HCT116 (cell line): ENCODE results near the gene CYBA. TPM values are rescaled to one million over a fixed set of nuclear protein-coding genes. Genes with fewer than 3 reads are reported as not detected.

Source experiments
- ATAC-seq: fragments of 200-7000 bp; cut with Tn5 transposase; 2 replicates; pipeline ENCODE4 v1.9.1; 2020; ENCODE audit warnings: mild to moderate bottlenecking, moderate library complexity
- BruUV-seq: library from RNA; stranded (reverse); fragments of 400-500 nt; replicated peaks from 2 replicates; lab custom pipeline; 2021; lab: Mats Ljungman, UMichigan
- CTCF ChIA-PET: fragments of 300-600 bp; sonication (Branson Sonifier 250); formaldehyde crosslinking; loops from one replicate; lab custom pipeline; 2021; ENCODE audit warnings: antibody characterized with exemption; lab: Charles Lee
- POLR2A ChIA-PET: fragments of 300-600, 350-600 bp; sonication (Branson Sonifier 250); formaldehyde crosslinking; loops from one replicate; lab custom pipeline; 2021; ENCODE audit warnings: antibody characterized with exemption; lab: Charles Lee
- RAD21 ChIA-PET, 2 experiments: fragments of 300-600 bp; sonication (Branson Sonifier 250); formaldehyde crosslinking; loops; one replicate each; lab custom pipeline; 2023; ENCODE audit warnings: low total read pairs in 2 of 2; ENCODE audit not compliant: uncharacterized antibody in 2 of 2, unreplicated experiment in 2 of 2, low non-redundant PET in 1 of 2; lab: Charles Lee
- DNase-seq: peaks from one replicate; pipeline ENCODE4 v3.0.0-alpha.2; 2010; ENCODE audit warnings: low read depth, low spot score
- H2AFZ ChIP-seq: fragments of 200-600 bp; shearing (Covaris generic), sonication (generic); 2 replicates; pipeline ENCODE4 v1.6.1; 2017; ENCODE audit warnings: low read depth, mixed run types, mixed read lengths, antibody characterized with exemption, low read length; ENCODE audit not compliant: poor library complexity, severe bottlenecking
- H3K27ac ChIP-seq: 2 replicates; pipeline ENCODE4 v1.5.1; 2012; ENCODE audit warnings: low read depth, low read length
- H3K27me3 ChIP-seq: fragments of 200-600 bp; sonication (generic); 2 replicates; pipeline ENCODE4 v1.6.1; 2016; ENCODE audit warnings: mixed run types, low read length, mixed read lengths; ENCODE audit not compliant: insufficient read depth
- H3K36me3 ChIP-seq, 2 experiments: fragments of 200-500 bp in 1 of 2; fragments of 200-600 bp in 1 of 2; sonication (Bioruptor generic) in 1 of 2; sonication (generic) in 1 of 2; 2 replicates each; pipeline versions ENCODE4 v1.5.1 to v1.6.1; 2014 to 2016; ENCODE audit warnings: low read length in 2 of 2, inconsistent platforms in 1 of 2, mixed read lengths in 1 of 2, mixed run types in 1 of 2; ENCODE audit not compliant: insufficient read depth in 2 of 2, control insufficient read depth in 1 of 2
- H3K4me1 ChIP-seq, 2 experiments: fragments of 200-600 bp in 1 of 2; sonication (generic) in 1 of 2; 2 replicates each; pipeline versions ENCODE4 v1.5.1 to v1.6.1; 2012 to 2017; ENCODE audit warnings: low read length in 2 of 2, inconsistent platforms in 1 of 2, mild to moderate bottlenecking in 1 of 2, mixed read lengths in 1 of 2, mixed run types in 1 of 2, moderate library complexity in 1 of 2; ENCODE audit not compliant: insufficient read depth in 2 of 2, control insufficient read depth in 1 of 2
- H3K4me2 ChIP-seq: fragments of 200-600 bp; sonication (generic); 2 replicates; pipeline ENCODE4 v1.6.1; 2017; ENCODE audit warnings: mixed run types, low read length, mixed read lengths
- H3K4me3 ChIP-seq, 2 experiments: fragments of 200-600 bp in 1 of 2; sonication (generic) in 1 of 2; replicated peaks in 1 of 2; 2 replicates each; pipeline ENCODE4 v1.5.1; 2011 to 2016; ENCODE audit warnings: low read length in 2 of 2, control low read depth in 1 of 2, low read depth in 1 of 2, mild to moderate bottlenecking in 1 of 2, mixed read lengths in 1 of 2, mixed run types in 1 of 2
- H3K79me2 ChIP-seq: fragments of 200-600 bp; sonication (generic); 2 replicates; pipeline ENCODE4 v1.6.1; 2017; ENCODE audit warnings: mild to moderate bottlenecking, mixed run types, low read length, moderate library complexity, mixed read lengths; ENCODE audit not compliant: insufficient read depth
- H3K9ac ChIP-seq: fragments of 200-600 bp; sonication (generic); 2 replicates; pipeline ENCODE4 v1.6.1; 2016; ENCODE audit warnings: low read length, mixed read lengths
- H3K9me2 ChIP-seq: fragments of 200-600 bp; sonication (generic), shearing (Covaris generic); 2 replicates; pipeline ENCODE4 v1.6.1; 2017; ENCODE audit warnings: mixed run types, mild to moderate bottlenecking, moderate library complexity; ENCODE audit not compliant: insufficient read depth
- H3K9me3 ChIP-seq, 2 experiments: fragments of 200-500 bp in 1 of 2; fragments of 200-600 bp in 1 of 2; sonication (Bioruptor generic) in 1 of 2; sonication (generic) in 1 of 2; 2 replicates each; pipeline ENCODE4 v1.6.1; 2014 to 2017; ENCODE audit warnings: low read length in 2 of 2, mixed read lengths in 2 of 2, inconsistent platforms in 1 of 2, low read depth in 1 of 2, mild to moderate bottlenecking in 1 of 2, mixed run types in 1 of 2, moderate library complexity in 1 of 2; ENCODE audit not compliant: control insufficient read depth in 1 of 2, insufficient read depth in 1 of 2
- H4K20me1 ChIP-seq: fragments of 200-600 bp; sonication (generic), shearing (Covaris generic); 2 replicates; pipeline ENCODE4 v1.6.1; 2017; ENCODE audit warnings: mixed run types, mild to moderate bottlenecking, moderate library complexity; ENCODE audit not compliant: insufficient read depth
- CEBPB ChIP-seq: IDR thresholded peaks from 2 replicates; pipeline ENCODE4 v1.6.1; 2012; ENCODE audit warnings: low read depth
- CTCF ChIP-seq, 3 experiments: fragments of 200-600 bp in 1 of 3; sonication (generic) in 1 of 3; IDR thresholded peaks in 2 of 3; conservative IDR thresholded peaks in 1 of 3; 2 replicates each; pipeline ENCODE4 v1.5.1; 2012 to 2017; ENCODE audit warnings: low read depth in 2 of 3, low read length in 2 of 3, antibody characterized with exemption in 1 of 3, borderline replicate concordance in 1 of 3, control low read depth in 1 of 3, mild to moderate bottlenecking in 1 of 3, mixed read lengths in 1 of 3, mixed run types in 1 of 3, moderate library complexity in 1 of 3; ENCODE audit not compliant: insufficient read depth in 1 of 3
- ELF1 ChIP-seq: IDR thresholded peaks from 2 replicates; pipeline ENCODE4 v1.6.1; 2012; ENCODE audit warnings: low read depth, borderline replicate concordance
- EZH2 ChIP-seq: fragments of 200-600 bp; sonication (generic); IDR thresholded peaks from 2 replicates; pipeline ENCODE4 v1.6.1; 2017; ENCODE audit warnings: antibody characterized with exemption, mixed run types
- EZH2phosphoT487 ChIP-seq: fragments of 200-600 bp; IDR thresholded peaks from 2 replicates; pipeline ENCODE4 v1.6.1; 2018; ENCODE audit warnings: antibody characterized with exemption, borderline replicate concordance
- POLR2AphosphoS5 ChIP-seq: IDR thresholded peaks from 2 replicates; pipeline ENCODE4 v1.6.1; 2011; ENCODE audit warnings: mild to moderate bottlenecking, low read depth, low read length, moderate library complexity
- SIN3A ChIP-seq: IDR thresholded peaks from 2 replicates; pipeline ENCODE4 v1.6.1; 2012; ENCODE audit warnings: low read depth
- YY1 ChIP-seq: IDR thresholded peaks from 2 replicates; pipeline ENCODE4 v1.6.1; 2011; ENCODE audit warnings: low read length, low read depth, moderate library complexity, mild to moderate bottlenecking; ENCODE audit not compliant: insufficient replicate concordance; ENCODE audit errors: extremely low read depth
- intact Hi-C: fragments of 100-400 bp; cut with micrococcal nuclease; formaldehyde crosslinking; loops from 2 replicates; pipeline ENCODE4 v1.10.0; 2022
- total RNA-seq: library from RNA; stranded (reverse); gene quantifications from one replicate; pipeline ENCODE4 v1.2.1, GENCODE V29; 2021; ENCODE audit not compliant: unreplicated experiment

CYBA gene
- total RNA-seq, 1 experiment from 2014 or later, result 321 TPM

GRCh38 chr16:88671806-88672205 lies 21.0 kb upstream of the CYBA start:
- H3K9me3 ChIP-seq, result no peaks in the 10 kb centered on the region
- ChIA-PET POLR2A (no interaction called here), CTCF (interaction anchor here (1.3 to 2.8 kb wide), 3 partner anchors 9 to 29 kb away, joined by 3 to 10 read pairs (median 7); partner anchors contain the start of gene MVD), RAD21 (interaction anchor here in 1 of 2 experiments (0.6 kb wide), 1 partner anchor 29 kb away, joined by 3 read pairs; no protein-coding TSS in a partner anchor)
- no peaks in the 10 kb centered on the region for H3K36me3 ChIP-seq
- intact Hi-C loops, result no loop called here
- H3K9ac ChIP-seq, result no peak overlapping the region
- TF ChIP-seq EZH2 (no peak), YY1 (no peak), POLR2AphosphoS5 (no peak), CEBPB (no peak), ELF1 (no peak), SIN3A (no peak), EZH2phosphoT487 (no peak), CTCF (IDR thresholded peaks at IDR 0.05 in 2 of 3, conservative IDR thresholded peaks at IDR 0.05 in 1 of 3; ENCODE audit: borderline replicate concordance in 1 of 3, insufficient read depth in 1 of 3, low read depth in 2 of 3, low read length in 2 of 3) (no peak)
- no peaks in the 10 kb centered on the region for H3K79me2 ChIP-seq
- H3K4me2 ChIP-seq, result no peak overlapping the region
- H2AFZ ChIP-seq, result no peak overlapping the region
- ATAC-seq, result no peak
- H4K20me1 ChIP-seq, result no peaks in the 10 kb centered on the region
- BruUV-seq, result no TSS peak
- no peaks in the 10 kb centered on the region for H3K27me3 ChIP-seq
- DNase-seq, result no peak
- H3K27ac ChIP-seq, result no peak overlapping the region
- H3K4me1 ChIP-seq, result peaks cover 0 to 3% of the 10 kb centered on the region in 2 experiments; a peak in 1 of 4 replicates
- H3K9me2 ChIP-seq, result no peaks in the 10 kb centered on the region
- no peak overlapping the region for H3K4me3 ChIP-seq
